ENCODE measurements around the gene UQCRHL. TPM values are rescaled to one million over a fixed set of nuclear protein-coding genes. Genes with fewer than 3 reads are reported as not detected.
A peak's percentile ranks its signal among the peaks of the same experiment; 100 is the strongest.

UQCRHL gene
- polyA plus RNA-seq, 1 experiment: 2.7 TPM

GRCh38 chr1:15762546-15762945, 44.9 kb downstream of the UQCRHL start:
- H3K27ac ChIP-seq (ENCODE audit: low read depth, low read length): no peak overlapping the region
- DNase-seq (ENCODE audit: low read depth, low spot score): no peak
- H3K27me3 ChIP-seq (ENCODE audit: control insufficient read depth, insufficient read depth, low read length): no peaks in the 10 kb centered on the region
- ChIA-PET CTCF (interaction anchor here (0.6 kb wide), 1 partner anchor 8 kb away, joined by 3 read pairs; no protein-coding TSS in a partner anchor), POLR2A (no interaction called here)
- H3K4me3 ChIP-seq (ENCODE audit: low read depth, low read length): no peak overlapping the region
- TF ChIP-seq, protein P1, sequence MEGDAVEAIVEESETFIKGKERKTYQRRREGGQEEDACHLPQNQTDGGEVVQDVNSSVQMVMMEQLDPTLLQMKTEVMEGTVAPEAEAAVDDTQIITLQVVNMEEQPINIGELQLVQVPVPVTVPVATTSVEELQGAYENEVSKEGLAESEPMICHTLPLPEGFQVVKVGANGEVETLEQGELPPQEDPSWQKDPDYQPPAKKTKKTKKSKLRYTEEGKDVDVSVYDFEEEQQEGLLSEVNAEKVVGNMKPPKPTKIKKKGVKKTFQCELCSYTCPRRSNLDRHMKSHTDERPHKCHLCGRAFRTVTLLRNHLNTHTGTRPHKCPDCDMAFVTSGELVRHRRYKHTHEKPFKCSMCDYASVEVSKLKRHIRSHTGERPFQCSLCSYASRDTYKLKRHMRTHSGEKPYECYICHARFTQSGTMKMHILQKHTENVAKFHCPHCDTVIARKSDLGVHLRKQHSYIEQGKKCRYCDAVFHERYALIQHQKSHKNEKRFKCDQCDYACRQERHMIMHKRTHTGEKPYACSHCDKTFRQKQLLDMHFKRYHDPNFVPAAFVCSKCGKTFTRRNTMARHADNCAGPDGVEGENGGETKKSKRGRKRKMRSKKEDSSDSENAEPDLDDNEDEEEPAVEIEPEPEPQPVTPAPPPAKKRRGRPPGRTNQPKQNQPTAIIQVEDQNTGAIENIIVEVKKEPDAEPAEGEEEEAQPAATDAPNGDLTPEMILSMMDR (IDR thresholded peaks at IDR 0.05; ENCODE audit: low read depth, low read length): no peak
- H3K9me3 ChIP-seq (ENCODE audit: control insufficient read depth, insufficient read depth, low read length): peaks cover 3% of the 10 kb centered on the region; the same call in 1 of the 2 replicates

GRCh38 chr1:15761366-15762128, 45.9 kb downstream of the UQCRHL start:
- Histone ChIP-seq H3K27me3 (ENCODE audit: control insufficient read depth, insufficient read depth, low read length) (no peaks in the 10 kb centered on the region), H3K4me3 (ENCODE audit: low read depth, low read length) (peak overlapping the region; percentile 84), H3K27ac (ENCODE audit: low read depth, low read length) (peak overlapping the region; percentile 93), H3K9me3 (ENCODE audit: control insufficient read depth, insufficient read depth, low read length) (peaks cover 3% of the 10 kb centered on the region; the same call in 1 of the 2 replicates)
- TF ChIP-seq, protein P1 (IDR thresholded peaks at IDR 0.05; ENCODE audit: low read depth, low read length): no peak
- POLR2A ChIA-PET: interaction anchor here (0.7 to 1.6 kb wide), 3 partner anchors 25 to 145 kb away, joined by 3 to 4 read pairs (median 3); no protein-coding TSS in a partner anchor
- no peak for DNase-seq (ENCODE audit: low read depth, low spot score)
- CTCF ChIA-PET: interaction anchor here (0.7 to 1.3 kb wide), 5 partner anchors 10 to 97 kb away, joined by 3 to 8 read pairs (median 3); no protein-coding TSS in a partner anchor

- peak overlapping the region; percentile 84 for H3K4me3 ChIP-seq (ENCODE audit: low read depth, low read length)
- CTCF ChIA-PET: interaction anchor here (0.6 to 1.5 kb wide), 5 partner anchors 14 to 71 kb away, joined by 3 to 8 read pairs (median 4); no protein-coding TSS in a partner anchor
- H3K27me3 ChIP-seq (ENCODE audit: control insufficient read depth, insufficient read depth, low read length): no peaks in the 10 kb centered on the region
- H3K9me3 ChIP-seq (ENCODE audit: control insufficient read depth, insufficient read depth, low read length): peaks cover 3% of the 10 kb centered on the region; the same call in 1 of the 2 replicates
- TF ChIP-seq, protein P1 (IDR thresholded peaks at IDR 0.05; ENCODE audit: low read depth, low read length): no peak
- H3K27ac ChIP-seq (ENCODE audit: low read depth, low read length): peak overlapping the region; percentile 93
- DNase-seq (ENCODE audit: low read depth, low spot score): peak; percentile 41
- POLR2A ChIA-PET: interaction anchor here (0.6 to 1.6 kb wide), 11 partner anchors 8 to 730 kb away, joined by 3 to 4 read pairs (median 3); partner anchors contain the start of gene DDI2
Observed at GRCh38 chr1:15760520-15761211, 46.8 kb downstream of the UQCRHL start.

DNA sequence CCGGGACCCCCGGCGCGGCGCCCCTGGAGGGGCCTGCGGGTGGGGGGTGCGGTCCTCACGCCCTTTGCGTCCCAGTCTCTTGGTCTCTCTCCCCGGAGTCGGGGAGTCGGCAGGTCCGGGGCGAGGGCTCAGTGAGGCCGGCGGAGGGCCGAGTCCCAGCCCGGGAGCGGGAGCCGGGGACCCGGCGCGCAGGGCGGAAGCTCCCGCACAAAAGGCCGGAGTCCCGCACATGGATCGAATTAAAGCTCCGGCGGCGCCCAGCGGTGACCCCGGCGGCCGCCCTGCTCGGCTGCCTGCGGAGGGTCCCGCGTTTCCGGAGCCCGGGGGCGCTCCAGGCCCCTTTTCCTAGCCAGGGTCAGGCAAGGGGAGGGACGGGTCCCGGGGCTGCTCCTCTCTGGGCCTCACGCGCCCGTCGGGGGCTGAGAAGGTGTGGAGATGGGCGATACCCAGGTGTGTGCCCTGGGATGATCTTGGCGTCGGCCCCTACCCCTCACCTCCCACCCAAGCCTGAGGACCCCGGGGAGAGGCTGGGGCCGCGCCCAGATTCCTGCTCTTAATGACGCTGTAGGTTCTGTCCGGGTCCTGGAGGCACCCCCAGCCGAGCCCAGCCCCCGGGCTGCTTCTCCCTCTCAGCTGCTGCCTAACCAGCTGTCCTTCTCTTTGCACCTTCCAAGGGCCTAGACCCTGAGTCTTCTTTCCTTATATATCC, 48.3 kb downstream of the UQCRHL start:
- ChIA-PET POLR2A (interaction anchor here (0.5 to 1.1 kb wide), 3 partner anchors 30 to 59 kb away, joined by 3 read pairs; no protein-coding TSS in a partner anchor), CTCF (interaction anchor here (1.5 kb wide), 1 partner anchor 16 kb away, joined by 4 read pairs; no protein-coding TSS in a partner anchor)
- TF ChIP-seq, protein P1 (IDR thresholded peaks at IDR 0.05; ENCODE audit: low read depth, low read length): no peak
- H3K4me3 ChIP-seq (ENCODE audit: low read depth, low read length): peak overlapping the region; percentile 84
- peaks cover 3% of the 10 kb centered on the region; the same call in 1 of the 2 replicates for H3K9me3 ChIP-seq (ENCODE audit: control insufficient read depth, insufficient read depth, low read length)
- peaks cover 3% of the 10 kb centered on the region for H3K27me3 ChIP-seq (ENCODE audit: control insufficient read depth, insufficient read depth, low read length)
- H3K27ac ChIP-seq (ENCODE audit: low read depth, low read length): peak overlapping the region; percentile 70
- no peak for DNase-seq (ENCODE audit: low read depth, low spot score)
